GM19025 (cell line): ENCODE results near the gene HES6.
A peak's percentile ranks its signal among the peaks of the same experiment; 100 is the strongest.

Experiments
- ATAC-seq: cut with Tn5 transposase; IDR thresholded peaks from one replicate; pipeline ENCODE4 v1.9.1; 2021; ENCODE audit warnings: mild to moderate bottlenecking, low read depth, moderate library complexity; ENCODE audit not compliant: unreplicated experiment

HES6 gene

GRCh38 chr2:238239863-238240756 is at the start of gene HES6:
TSS of gene HES6 (minus strand) at chr2:238240038. CDS start at chr2:238239905, 133 bp downstream.
- ATAC-seq = peak; percentile 88

- no peak for ATAC-seq
These were observed 49.7 kb upstream of the HES6 start for GRCh38 chr2:238289574-238289973.

- peak; percentile 87 for ATAC-seq
These were observed 49.1 kb upstream of the HES6 start for GRCh38 chr2:238288650-238289573.

- peak; percentile 34 for ATAC-seq
These were observed 48.2 kb upstream of the HES6 start, which contains the start of gene PER2 for GRCh38 chr2:238287737-238288649. TSS of gene PER2 (minus strand) at chr2:238288610. CDS start at chr2:238277936, 10,674 bp downstream.

- ATAC-seq = no peak
These were observed 47.3 kb upstream of the HES6 start for GRCh38 chr2:238286987-238287736.

GRCh38 chr2:238286551-238286950 is 46.7 kb upstream of the HES6 start:
- no peak for ATAC-seq

- no peak for ATAC-seq
These were observed 46.3 kb upstream of the HES6 start for GRCh38 chr2:238286095-238286494.

GRCh38 chr2:238285653-238286082 is 45.8 kb upstream of the HES6 start:
- ATAC-seq = no peak

- no peak for ATAC-seq
These were observed 45.1 kb upstream of the HES6 start for GRCh38 chr2:238284802-238285515.

GRCh38 chr2:238282861-238283738 is 43.3 kb upstream of the HES6 start:
- ATAC-seq = no peak

- ATAC-seq = no peak
These were observed 42.1 kb upstream of the HES6 start for GRCh38 chr2:238281826-238282480.

- no peak for ATAC-seq
These were observed 40.4 kb upstream of the HES6 start for GRCh38 chr2:238280083-238280825.

GRCh38 chr2:238279324-238279682 is 39.5 kb upstream of the HES6 start:
- no peak for ATAC-seq

- ATAC-seq = no peak
These were observed 38.9 kb upstream of the HES6 start for GRCh38 chr2:238278626-238279323.

- ATAC-seq = no peak
These were observed 37.9 kb upstream of the HES6 start for GRCh38 chr2:238277695-238278094.
